ENCODE data around the gene S100PBP. TPM values are rescaled to one million over a fixed set of nuclear protein-coding genes. Genes with fewer than 3 reads are reported as not detected.

Gene S100PBP
- total and polyA plus RNA-seq, 2 of the 13 experiments (the other 11 are each of a cell fraction or from before 2014, with no cell fraction given) = 20.4 to 26.1 TPM

DNA sequence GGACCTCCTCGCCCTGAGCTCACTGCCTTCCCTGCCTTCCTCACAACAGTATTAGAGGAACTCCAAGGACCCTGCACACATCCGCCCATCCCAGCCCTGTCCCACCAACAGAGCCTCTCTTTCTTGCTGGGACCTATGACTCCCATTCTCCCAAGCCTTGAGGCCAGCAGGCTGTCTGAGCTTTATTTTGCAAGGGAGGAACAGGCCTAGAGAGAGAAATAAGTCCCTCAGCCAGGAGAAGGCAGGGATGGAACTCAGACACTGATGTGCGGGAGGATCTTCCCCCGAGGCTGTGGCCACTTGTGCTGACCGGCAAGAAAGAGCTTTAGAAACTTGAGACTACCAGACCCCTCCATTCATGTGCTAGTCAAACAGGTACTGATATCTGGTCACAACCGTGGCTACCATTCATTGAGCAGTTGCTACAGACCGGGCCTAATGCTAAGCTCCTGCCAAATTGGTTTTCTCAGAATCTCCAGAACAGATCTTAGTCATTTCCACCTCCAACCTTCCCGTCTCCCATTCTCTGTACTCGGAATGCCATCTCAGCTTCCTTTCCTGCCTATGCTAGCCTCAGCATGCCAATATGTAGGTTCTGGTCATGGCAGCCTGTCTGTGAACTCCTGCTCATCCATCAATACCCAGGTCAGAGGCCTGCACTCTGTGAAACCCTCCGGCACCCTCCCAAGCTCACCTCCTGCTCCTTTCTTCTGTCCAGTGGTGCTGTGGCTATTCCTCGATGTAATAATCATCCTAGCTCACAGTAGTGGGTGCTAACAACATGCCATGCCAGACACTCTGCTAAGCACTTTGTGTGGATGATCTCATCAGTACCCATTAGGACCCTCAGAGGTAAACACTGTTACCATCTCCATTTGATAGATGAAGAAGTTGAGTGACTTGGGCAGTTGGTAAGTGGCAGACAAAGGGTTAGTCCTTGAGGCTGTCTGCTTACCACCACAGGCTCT, 79.9 kb downstream of the S100PBP start:
- no TSS peak for BruUV-seq (replicated peaks)
- no peaks in the 10 kb centered on the region for H3K9me3 ChIP-seq (ENCODE audit: low read length)
- POLR2A ChIA-PET = no interaction called here
- CTCF ChIA-PET (ENCODE audit: low intra/inter-chr PET ratio, low total read pairs) = no interaction called here
- H3K4me1 ChIP-seq (ENCODE audit: insufficient read depth, low read length) = no peaks in the 10 kb centered on the region
- intact Hi-C loops (cut with micrococcal nuclease; ENCODE audit: unreplicated experiment) = no loop called here
- no peak overlapping the region for H3K9ac ChIP-seq (ENCODE audit: insufficient read depth, low read depth, low read length)
- H3K27ac ChIP-seq (ENCODE audit: extremely low read length, insufficient read depth, low read length) = no peak overlapping the region
- no peak overlapping the region for H3K4me3 ChIP-seq (replicated peaks in 1 of 3; ENCODE audit: insufficient read depth in 1 of 3, low read depth in 2 of 3, low read length in 3 of 3)
- in situ Hi-C loops (cut with HindIII; ENCODE audit: extremely low pct_ligation_motif_present, low pct_unique_long_range_greater_than_20kb) = no loop called here
- no peak for FAIRE-seq
- no peak overlapping the region for H2AFZ ChIP-seq (ENCODE audit: low read length)
- no peaks in the 10 kb centered on the region for H3K79me2 ChIP-seq (ENCODE audit: insufficient read depth, low read length)
- no peaks in the 10 kb centered on the region for H3K36me3 ChIP-seq (replicated peaks in 1 of 2; ENCODE audit: control insufficient read depth in 1 of 2, insufficient read depth in 2 of 2, low read length in 2 of 2)
- WGBS (ENCODE audit: low lambda C conversion rate) = 19% methylated on average over 8 of the region's 11 CpGs
- DNase-seq (ENCODE audit: low spot score) = no peak
- ATAC-seq = no peak
- H3K27me3 ChIP-seq (ENCODE audit: control insufficient read depth in 1 of 2, insufficient read depth in 2 of 2, low read length in 2 of 2) = peaks cover 15 to 62% of the 10 kb centered on the region in 2 experiments
- H3K4me2 ChIP-seq (ENCODE audit: low read depth, low read length) = no peak overlapping the region
- H4K20me1 ChIP-seq (ENCODE audit: insufficient read depth, low read length) = 0 out of 2 replicates have a peak, but pooled peaks cover 2% of the 10 kb centered on the region
- no peak for TF ChIP-seq MAFF (IDR thresholded peaks at IDR 0.05; ENCODE audit: low read depth, low read length)
- TF ChIP-seq, protein P1, sequence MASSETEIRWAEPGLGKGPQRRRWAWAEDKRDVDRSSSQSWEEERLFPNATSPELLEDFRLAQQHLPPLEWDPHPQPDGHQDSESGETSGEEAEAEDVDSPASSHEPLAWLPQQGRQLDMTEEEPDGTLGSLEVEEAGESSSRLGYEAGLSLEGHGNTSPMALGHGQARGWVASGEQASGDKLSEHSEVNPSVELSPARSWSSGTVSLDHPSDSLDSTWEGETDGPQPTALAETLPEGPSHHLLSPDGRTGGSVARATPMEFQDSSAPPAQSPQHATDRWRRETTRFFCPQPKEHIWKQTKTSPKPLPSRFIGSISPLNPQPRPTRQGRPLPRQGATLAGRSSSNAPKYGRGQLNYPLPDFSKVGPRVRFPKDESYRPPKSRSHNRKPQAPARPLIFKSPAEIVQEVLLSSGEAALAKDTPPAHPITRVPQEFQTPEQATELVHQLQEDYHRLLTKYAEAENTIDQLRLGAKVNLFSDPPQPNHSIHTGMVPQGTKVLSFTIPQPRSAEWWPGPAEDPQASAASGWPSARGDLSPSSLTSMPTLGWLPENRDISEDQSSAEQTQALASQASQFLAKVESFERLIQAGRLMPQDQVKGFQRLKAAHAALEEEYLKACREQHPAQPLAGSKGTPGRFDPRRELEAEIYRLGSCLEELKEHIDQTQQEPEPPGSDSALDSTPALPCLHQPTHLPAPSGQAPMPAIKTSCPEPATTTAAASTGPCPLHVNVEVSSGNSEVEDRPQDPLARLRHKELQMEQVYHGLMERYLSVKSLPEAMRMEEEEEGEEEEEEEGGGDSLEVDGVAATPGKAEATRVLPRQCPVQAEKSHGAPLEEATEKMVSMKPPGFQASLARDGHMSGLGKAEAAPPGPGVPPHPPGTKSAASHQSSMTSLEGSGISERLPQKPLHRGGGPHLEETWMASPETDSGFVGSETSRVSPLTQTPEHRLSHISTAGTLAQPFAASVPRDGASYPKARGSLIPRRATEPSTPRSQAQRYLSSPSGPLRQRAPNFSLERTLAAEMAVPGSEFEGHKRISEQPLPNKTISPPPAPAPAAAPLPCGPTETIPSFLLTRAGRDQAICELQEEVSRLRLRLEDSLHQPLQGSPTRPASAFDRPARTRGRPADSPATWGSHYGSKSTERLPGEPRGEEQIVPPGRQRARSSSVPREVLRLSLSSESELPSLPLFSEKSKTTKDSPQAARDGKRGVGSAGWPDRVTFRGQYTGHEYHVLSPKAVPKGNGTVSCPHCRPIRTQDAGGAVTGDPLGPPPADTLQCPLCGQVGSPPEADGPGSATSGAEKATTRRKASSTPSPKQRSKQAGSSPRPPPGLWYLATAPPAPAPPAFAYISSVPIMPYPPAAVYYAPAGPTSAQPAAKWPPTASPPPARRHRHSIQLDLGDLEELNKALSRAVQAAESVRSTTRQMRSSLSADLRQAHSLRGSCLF (CRISPR knock-in tag; IDR thresholded peaks at IDR 0.05; ENCODE audit: borderline replicate concordance) = no peak
- TF ChIP-seq NCOA2 (CRISPR knock-in tag; IDR thresholded peaks at IDR 0.05) = no peak
- no peak for TF ChIP-seq JUND (CRISPR knock-in tag; IDR thresholded peaks at IDR 0.05)
- TF ChIP-seq, protein P2, sequence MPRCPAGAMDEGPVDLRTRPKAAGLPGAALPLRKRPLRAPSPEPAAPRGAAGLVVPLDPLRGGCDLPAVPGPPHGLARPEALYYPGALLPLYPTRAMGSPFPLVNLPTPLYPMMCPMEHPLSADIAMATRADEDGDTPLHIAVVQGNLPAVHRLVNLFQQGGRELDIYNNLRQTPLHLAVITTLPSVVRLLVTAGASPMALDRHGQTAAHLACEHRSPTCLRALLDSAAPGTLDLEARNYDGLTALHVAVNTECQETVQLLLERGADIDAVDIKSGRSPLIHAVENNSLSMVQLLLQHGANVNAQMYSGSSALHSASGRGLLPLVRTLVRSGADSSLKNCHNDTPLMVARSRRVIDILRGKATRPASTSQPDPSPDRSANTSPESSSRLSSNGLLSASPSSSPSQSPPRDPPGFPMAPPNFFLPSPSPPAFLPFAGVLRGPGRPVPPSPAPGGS (CRISPR knock-in tag; IDR thresholded peaks at IDR 0.05) = no peak
- no peak for TF ChIP-seq SMARCE1 (IDR thresholded peaks at IDR 0.05; ENCODE audit: borderline replicate concordance)
- no peak for TF ChIP-seq CBX2 (IDR thresholded peaks at IDR 0.05; ENCODE audit: low read depth, low read length)
- no peak for TF ChIP-seq CBX2 (CRISPR knock-in tag; IDR thresholded peaks at IDR 0.05; ENCODE audit: low read depth)
- TF ChIP-seq NFIB (CRISPR knock-in tag; IDR thresholded peaks at IDR 0.05; ENCODE audit: borderline replicate concordance) = no peak
- no peak for TF ChIP-seq WIZ (CRISPR knock-in tag; IDR thresholded peaks at IDR 0.05)
- no peak for TF ChIP-seq ZNF766 (CRISPR knock-in tag; IDR thresholded peaks at IDR 0.05; ENCODE audit: borderline replicate concordance)
- TF ChIP-seq, protein P3, sequence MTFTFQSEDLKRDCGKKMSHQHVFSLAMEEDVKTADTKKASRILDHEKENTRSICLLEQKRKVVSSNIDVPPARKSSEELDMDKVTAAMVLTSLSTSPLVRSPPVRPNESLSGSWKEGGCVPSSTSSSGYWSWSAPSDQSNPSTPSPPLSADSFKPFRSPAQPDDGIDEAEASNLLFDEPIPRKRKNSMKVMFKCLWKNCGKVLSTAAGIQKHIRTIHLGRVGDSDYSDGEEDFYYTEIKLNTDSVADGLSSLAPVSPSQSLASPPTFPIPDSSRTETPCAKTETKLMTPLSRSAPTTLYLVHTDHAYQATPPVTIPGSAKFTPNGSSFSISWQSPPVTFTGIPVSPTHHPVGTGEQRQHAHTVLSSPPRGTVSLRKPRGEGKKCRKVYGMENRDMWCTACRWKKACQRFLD (CRISPR knock-in tag; IDR thresholded peaks at IDR 0.05; ENCODE audit: borderline replicate concordance) = no peak
- no peak for TF ChIP-seq EEA1 (CRISPR knock-in tag; IDR thresholded peaks at IDR 0.05; ENCODE audit: borderline replicate concordance)
- TF ChIP-seq, protein P4, sequence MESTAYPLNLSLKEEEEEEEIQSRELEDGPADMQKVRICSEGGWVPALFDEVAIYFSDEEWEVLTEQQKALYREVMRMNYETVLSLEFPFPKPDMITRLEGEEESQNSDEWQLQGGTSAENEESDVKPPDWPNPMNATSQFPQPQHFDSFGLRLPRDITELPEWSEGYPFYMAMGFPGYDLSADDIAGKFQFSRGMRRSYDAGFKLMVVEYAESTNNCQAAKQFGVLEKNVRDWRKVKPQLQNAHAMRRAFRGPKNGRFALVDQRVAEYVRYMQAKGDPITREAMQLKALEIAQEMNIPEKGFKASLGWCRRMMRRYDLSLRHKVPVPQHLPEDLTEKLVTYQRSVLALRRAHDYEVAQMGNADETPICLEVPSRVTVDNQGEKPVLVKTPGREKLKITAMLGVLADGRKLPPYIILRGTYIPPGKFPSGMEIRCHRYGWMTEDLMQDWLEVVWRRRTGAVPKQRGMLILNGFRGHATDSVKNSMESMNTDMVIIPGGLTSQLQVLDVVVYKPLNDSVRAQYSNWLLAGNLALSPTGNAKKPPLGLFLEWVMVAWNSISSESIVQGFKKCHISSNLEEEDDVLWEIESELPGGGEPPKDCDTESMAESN (CRISPR knock-in tag; conservative IDR thresholded peaks at IDR 0.05) = no peak
- TF ChIP-seq SMAD3 (CRISPR knock-in tag; IDR thresholded peaks at IDR 0.05) = no peak
